GM10248 (cell line): Measurements from ENCODE around the gene YBEY.

Source experiments
- CTCF ChIA-PET: fragments of 300-600 bp; sonication (Branson Sonifier 250); formaldehyde crosslinking; extraction: SDS; loops from one replicate; lab custom pipeline; 2021; ENCODE audit warnings: antibody characterized with exemption; lab: Yijun Ruan, JAX
- POLR2A ChIA-PET: fragments of 350-650 bp; sonication (Branson Sonifier 250); formaldehyde crosslinking; extraction: SDS; loops from one replicate; lab custom pipeline; 2020; ENCODE audit warnings: antibody characterized with exemption; lab: Yijun Ruan, JAX
- DNase-seq: peaks from one replicate; pipeline ENCODE4 v3.0.0; 2012; ENCODE audit errors: extremely low spot score
- CTCF ChIP-seq: IDR thresholded peaks from 2 replicates; pipeline ENCODE4 v1.5.1; 2012; ENCODE audit warnings: mild to moderate bottlenecking, low read depth; ENCODE audit errors: extremely low read depth, missing control alignments, control extremely low read depth

YBEY gene

DNA sequence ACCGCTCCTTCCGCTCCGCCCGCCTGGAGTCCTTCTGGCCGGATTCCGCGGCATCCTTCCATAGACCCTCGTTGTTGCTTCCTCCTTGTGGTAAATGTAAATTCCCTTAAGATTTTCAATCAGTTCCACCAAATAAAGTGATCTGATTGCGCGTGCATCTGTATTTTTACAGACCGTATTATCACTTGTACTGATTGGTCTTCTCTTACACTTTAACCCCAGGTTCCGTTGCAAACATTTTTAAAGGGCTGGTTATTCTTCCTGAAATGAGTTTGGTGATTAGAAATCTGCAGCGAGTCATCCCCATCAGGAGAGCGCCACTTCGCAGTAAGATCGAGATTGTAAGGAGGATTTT lies 483 bp downstream of the YBEY start:
- no peak for DNase-seq
- CTCF ChIA-PET, result no interaction called here
- POLR2A ChIA-PET, result no interaction called here
- TF ChIP-seq CTCF, result no peak

DNA sequence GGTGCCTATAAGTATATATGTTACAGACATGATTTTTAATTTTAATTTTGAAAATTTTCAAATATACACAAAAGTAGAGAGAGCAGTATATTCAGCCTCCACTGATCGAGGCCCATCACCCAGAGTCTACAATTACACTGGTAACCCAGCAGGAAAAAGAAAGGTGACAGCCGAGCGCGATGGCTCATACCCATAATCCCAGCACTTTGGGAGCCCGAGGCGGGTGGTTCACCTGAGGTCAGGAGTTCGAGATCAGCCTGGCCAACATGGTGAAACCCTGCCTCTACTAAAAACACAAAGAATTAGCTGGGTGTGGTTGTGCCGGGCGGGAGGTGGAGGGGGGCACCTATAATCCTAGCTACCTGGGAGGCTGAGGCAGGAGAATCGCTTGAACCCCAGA lies 1.4 kb downstream of the YBEY start:
- ChIA-PET CTCF (no interaction called here), POLR2A (no interaction called here)
- DNase-seq, result no peak
- no peak for TF ChIP-seq CTCF

DNA sequence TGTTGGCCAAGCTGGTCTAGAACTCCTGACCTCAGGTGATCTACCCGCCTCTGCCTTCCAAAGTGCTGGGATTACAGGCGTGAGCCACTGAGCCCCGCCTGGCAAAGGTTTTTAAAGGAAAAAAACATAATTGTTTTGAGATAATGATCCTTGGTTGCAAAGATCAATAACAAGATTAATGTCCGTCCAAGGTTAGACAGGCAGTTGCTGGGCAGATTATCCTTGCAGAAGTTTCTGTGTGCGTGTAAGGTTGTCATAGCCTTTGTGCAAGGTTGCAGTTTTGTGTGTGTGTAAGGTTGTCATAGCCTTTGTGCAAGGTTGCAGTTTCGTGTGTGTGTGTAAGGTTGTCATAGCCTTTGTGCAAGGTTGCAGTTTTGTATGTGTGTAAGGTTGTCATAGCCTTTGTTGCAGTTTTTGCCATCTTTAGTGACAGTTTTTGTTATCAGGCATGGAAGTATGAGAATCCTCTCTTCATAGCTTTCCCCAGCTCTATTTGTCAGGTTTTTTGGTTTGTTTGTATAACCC lies 3.6 kb downstream of the YBEY start:
- ChIA-PET CTCF (no interaction called here), POLR2A (no interaction called here)
- no peak for TF ChIP-seq CTCF
- no peak for DNase-seq

GRCh38 chr21:46291561-46291960 lies 5.4 kb downstream of the YBEY start:
- POLR2A ChIA-PET, result interaction anchor here (0.6 kb wide), 1 partner anchor 53 kb away, joined by 4 read pairs; no protein-coding TSS in a partner anchor
- DNase-seq, result no peak
- no peak for TF ChIP-seq CTCF
- CTCF ChIA-PET, result no interaction called here

- POLR2A ChIA-PET, result no interaction called here
- CTCF ChIA-PET, result interaction anchor here (1.4 kb wide), 1 partner anchor 9 kb away, joined by 4 read pairs; the partner anchor contains the start of genes MCM3AP and YBEY
- DNase-seq, result peak; percentile 64
- TF ChIP-seq CTCF, result no peak
Measured at GRCh38 chr21:46294647-46295176, 8.6 kb downstream of the YBEY start.

DNA sequence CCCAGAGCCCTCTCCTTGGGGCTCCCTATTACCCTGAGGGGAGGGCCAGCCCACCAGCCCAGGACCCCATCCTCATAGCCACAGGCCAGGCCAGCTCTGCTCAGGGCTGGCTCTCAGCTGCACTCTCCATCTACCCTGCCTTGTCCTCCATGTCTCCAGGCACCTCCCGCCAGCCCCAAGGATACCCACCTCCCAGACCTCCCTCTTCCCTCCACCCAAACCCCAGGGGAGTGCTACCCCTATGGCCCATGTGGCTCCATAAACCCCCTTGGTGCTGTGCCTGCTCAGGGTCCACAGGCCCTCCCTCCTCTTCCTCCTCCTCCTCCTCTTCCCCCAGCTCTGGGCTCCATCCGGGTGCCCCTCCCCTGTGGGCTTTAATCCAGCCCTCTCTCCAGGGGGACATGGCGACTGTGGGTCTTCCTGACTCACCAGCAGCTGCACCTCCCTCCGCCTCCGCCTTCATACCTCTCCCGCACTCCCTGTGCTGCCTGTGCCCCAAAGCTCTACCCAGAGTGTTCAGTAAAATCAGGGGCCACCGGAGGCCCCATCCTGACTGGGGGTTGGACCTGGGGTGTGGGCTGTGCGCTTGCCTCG lies 9.1 kb downstream of the YBEY start:
- no peak for DNase-seq
- POLR2A ChIA-PET, result no interaction called here
- no peak for TF ChIP-seq CTCF
- CTCF ChIA-PET, result interaction anchor here (1.4 kb wide), 3 partner anchors 10 to 100 kb away, joined by 3 to 4 read pairs (median 3); partner anchors contain the start of genes MCM3AP and YBEY
